GM21737 (cell line): Measurements from ENCODE around the gene APH1A.
A peak's percentile ranks its signal among the peaks of the same experiment; 100 is the strongest.
"Not testable (repeated sequence)": the region's sequence is repeated elsewhere in the genome, so short reads cannot be mapped to it uniquely, and the experiment has no call there.

ENCODE experiments used
- ATAC-seq: cut with Tn5 transposase; IDR thresholded peaks from one replicate; pipeline ENCODE4 v1.9.1; 2021; ENCODE audit warnings: mild to moderate bottlenecking, moderate library complexity; ENCODE audit not compliant: unreplicated experiment

APH1A gene

GRCh38 chr1:150234566-150235293 is 34.1 kb downstream of the APH1A start:
- ATAC-seq: peak; percentile 53

GRCh38 chr1:150234309-150234565 is 34.6 kb downstream of the APH1A start:
- no peak for ATAC-seq

- no peak for ATAC-seq
Observed at GRCh38 chr1:150233359-150234308, 35.2 kb downstream of the APH1A start.

- not testable (repeated sequence) for ATAC-seq
Observed at GRCh38 chr1:150232921-150233320, 35.9 kb downstream of the APH1A start.

GRCh38 chr1:150228246-150228645 is 40.6 kb downstream of the APH1A start:
- not testable (repeated sequence) for ATAC-seq

- no peak for ATAC-seq
Observed at GRCh38 chr1:150227228-150227627, 41.6 kb downstream of the APH1A start.

- ATAC-seq: no peak
Observed at GRCh38 chr1:150226486-150226885, 42.3 kb downstream of the APH1A start.

- ATAC-seq: no peak
Observed at GRCh38 chr1:150225546-150225945, 43.3 kb downstream of the APH1A start.

- no peak for ATAC-seq
Observed at GRCh38 chr1:150224983-150225382, 43.8 kb downstream of the APH1A start.

- no peak for ATAC-seq
Observed at GRCh38 chr1:150221552-150221951, 47.3 kb downstream of the APH1A start.

GRCh38 chr1:150215855-150216254 is 53.0 kb downstream of the APH1A start:
- ATAC-seq: not testable (repeated sequence)
